IPS-11a (cell line): ENCODE data around the gene HMGCL.
A peak's percentile ranks its signal among the peaks of the same experiment; 100 is the strongest.
"Not testable (repeated sequence)": the region's sequence is repeated elsewhere in the genome, so short reads cannot be mapped to it uniquely, and the experiment has no call there.

ENCODE experiments used
- H3K4me3 ChIP-seq: one replicate; pipeline ENCODE4 v1.5.1; 2013; ENCODE audit warnings: low read depth, low read length, control low read depth

HMGCL gene

GRCh38 chr1:23827717-23828116, 2.5 kb upstream of the HMGCL start:
- no peak overlapping the region for H3K4me3 ChIP-seq

- H3K4me3 ChIP-seq: not testable (repeated sequence)
These were observed 1.4 kb upstream of the HMGCL start for GRCh38 chr1:23826590-23826989.

GRCh38 chr1:23825762-23826522, 713 bp upstream of the HMGCL start:
- peak overlapping the region; percentile 74 for H3K4me3 ChIP-seq

- H3K4me3 ChIP-seq: peak overlapping the region; percentile 74
These were observed 536 bp downstream of the HMGCL start for GRCh38 chr1:23824711-23825075.

GRCh38 chr1:23823767-23824166, 1.5 kb downstream of the HMGCL start:
- no peak overlapping the region for H3K4me3 ChIP-seq

- no peak overlapping the region for H3K4me3 ChIP-seq
These were observed 7.6 kb downstream of the HMGCL start for GRCh38 chr1:23817633-23818032.

- H3K4me3 ChIP-seq: no peak overlapping the region
These were observed 8.3 kb downstream of the HMGCL start for GRCh38 chr1:23816906-23817305.

GRCh38 chr1:23816361-23816760, 8.9 kb downstream of the HMGCL start:
- H3K4me3 ChIP-seq: no peak overlapping the region

- no peak overlapping the region for H3K4me3 ChIP-seq
These were observed 11.2 kb downstream of the HMGCL start for GRCh38 chr1:23814016-23814415.

- no peak overlapping the region for H3K4me3 ChIP-seq
These were observed 14.2 kb downstream of the HMGCL start for GRCh38 chr1:23810818-23811540.

GRCh38 chr1:23809751-23810171, 15.5 kb downstream of the HMGCL start:
- H3K4me3 ChIP-seq: no peak overlapping the region

GRCh38 chr1:23807453-23807852, 17.8 kb downstream of the HMGCL start:
- no peak overlapping the region for H3K4me3 ChIP-seq

- H3K4me3 ChIP-seq: no peak overlapping the region
These were observed 18.9 kb downstream of the HMGCL start for GRCh38 chr1:23806280-23806679.

GRCh38 chr1:23805025-23805424, 20.2 kb downstream of the HMGCL start:
- H3K4me3 ChIP-seq: no peak overlapping the region

GRCh38 chr1:23804183-23804835, 20.9 kb downstream of the HMGCL start:
- no peak overlapping the region for H3K4me3 ChIP-seq

GRCh38 chr1:23803674-23804073, 21.6 kb downstream of the HMGCL start:
- no peak overlapping the region for H3K4me3 ChIP-seq

GRCh38 chr1:23802809-23803342, 22.4 kb downstream of the HMGCL start:
- not testable (repeated sequence) for H3K4me3 ChIP-seq

- no peak overlapping the region for H3K4me3 ChIP-seq
These were observed 23.4 kb downstream of the HMGCL start for GRCh38 chr1:23801876-23802275.

- H3K4me3 ChIP-seq: peak overlapping the region; percentile 78
These were observed 23.9 kb downstream of the HMGCL start for GRCh38 chr1:23801338-23801748.

GRCh38 chr1:23800400-23801337, 24.6 kb downstream of the HMGCL start, which contains the start of gene GALE:
Gene GALE (minus strand): TSS chr1:23800754. CDS start chr1:23799007, 1,747 bp downstream.
- H3K4me3 ChIP-seq: peak within 1 kb of the TSS; percentile 78
